Measurements from ENCODE around the gene HLA-DQA1. TPM values are rescaled to one million over a fixed set of nuclear protein-coding genes. Genes with fewer than 3 reads are reported as not detected.

HLA-DQA1 gene
- total RNA-seq, 1 experiment from 2014 or later = 0.22 TPM

- TF ChIP-seq ZNF232 (CRISPR knock-in tag; IDR thresholded peaks at IDR 0.05) (no peak), JUN (CRISPR knock-in tag; IDR thresholded peaks at IDR 0.05) (no peak)
Measured at GRCh38 chr6:32607263-32607987, 29.8 kb upstream of the HLA-DQA1 start (continued).

- ATAC-seq (no peak), DNase-seq (ENCODE audit: low spot score) (no peak)
- H3K27ac Mint-ChIP-seq = no peak overlapping the region
- H3K4me3 Mint-ChIP-seq = no peak overlapping the region
- H3K36me3 Mint-ChIP-seq = no peaks in the 10 kb centered on the region
- ChIA-PET POLR2A (no interaction called here), CTCF (no interaction called here)
- peaks cover 13% of the 10 kb centered on the region for H3K27me3 Mint-ChIP-seq (ENCODE audit: low read depth)
- H3K4me1 Mint-ChIP-seq = peaks cover 3% of the 10 kb centered on the region
- H3K9me3 Mint-ChIP-seq = no peaks in the 10 kb centered on the region
- TF ChIP-seq FOXP4 (CRISPR knock-in tag; IDR thresholded peaks at IDR 0.05) = no peak
- TF ChIP-seq PREB (CRISPR knock-in tag; IDR thresholded peaks at IDR 0.05; ENCODE audit: borderline replicate concordance) = no peak
- TF ChIP-seq SMAD4 (CRISPR knock-in tag; IDR thresholded peaks at IDR 0.05) = no peak
- TF ChIP-seq ARID4B (CRISPR knock-in tag; IDR thresholded peaks at IDR 0.05; ENCODE audit: borderline replicate concordance) = no peak
- no peak for TF ChIP-seq OVOL2 (CRISPR knock-in tag; IDR thresholded peaks at IDR 0.05; ENCODE audit: borderline replicate concordance)
- no peak for TF ChIP-seq TEAD4 (CRISPR knock-in tag; IDR thresholded peaks at IDR 0.05)
- no peak for TF ChIP-seq ZNF317 (CRISPR knock-in tag; IDR thresholded peaks at IDR 0.05; ENCODE audit: borderline replicate concordance, low read depth)
- TF ChIP-seq CDX4 (CRISPR knock-in tag; IDR thresholded peaks at IDR 0.05; ENCODE audit: borderline replicate concordance) = no peak
- no peak for TF ChIP-seq EMX1 (CRISPR knock-in tag; IDR thresholded peaks at IDR 0.05)
- no peak for TF ChIP-seq HMGXB4 (CRISPR knock-in tag; IDR thresholded peaks at IDR 0.05)
- no peak for TF ChIP-seq GRHL2 (CRISPR knock-in tag; IDR thresholded peaks at IDR 0.05; ENCODE audit: insufficient replicate concordance, severe bottlenecking)
- no peak for TF ChIP-seq AR (CRISPR knock-in tag; IDR thresholded peaks at IDR 0.05)
- TF ChIP-seq STAT6 (CRISPR knock-in tag; conservative IDR thresholded peaks at IDR 0.05; ENCODE audit: low read depth) = no peak
- TF ChIP-seq ZNF219 (CRISPR knock-in tag; IDR thresholded peaks at IDR 0.05; ENCODE audit: borderline replicate concordance) = no peak
- TF ChIP-seq ELF4 (CRISPR knock-in tag; IDR thresholded peaks at IDR 0.05; ENCODE audit: low read depth) = no peak
- no peak for TF ChIP-seq GTF2I (CRISPR knock-in tag; conservative IDR thresholded peaks at IDR 0.05)
- no peak for TF ChIP-seq SMAD3 (CRISPR knock-in tag; IDR thresholded peaks at IDR 0.05; ENCODE audit: borderline replicate concordance)
Measured at GRCh38 chr6:32607988-32608298, 29.3 kb upstream of the HLA-DQA1 start.

All from WTC11 (cell line).